D721Med (cell line): ENCODE results near the gene DIP2C.
A peak's percentile ranks its signal among the peaks of the same experiment; 100 is the strongest.

Source experiments
- DNase-seq: peaks from one replicate; pipeline ENCODE4 v3.0.0; 2011; ENCODE audit warnings: low spot score; ENCODE audit not compliant: insufficient read length
- FAIRE-seq: peaks from 2 replicates; lab custom pipeline; 2011; peaks lifted over from hg19 to GRCh38; lab: Jason Lieb, UNC
- CTCF ChIP-seq: IDR thresholded peaks from 2 replicates; pipeline ENCODE4 v1.5.1; 2012; ENCODE audit warnings: mild to moderate bottlenecking, control low read depth; ENCODE audit not compliant: insufficient read depth; ENCODE audit errors: missing control alignments

The DIP2C gene

GRCh38 chr10:378930-379704, 310.4 kb downstream of the DIP2C start:
- DNase-seq (no peak), FAIRE-seq (no peak)
- TF ChIP-seq CTCF, result no peak

GRCh38 chr10:378230-378929, 311.1 kb downstream of the DIP2C start:
- FAIRE-seq (peak; percentile 87), DNase-seq (no peak)
- TF ChIP-seq CTCF, result no peak

- DNase-seq (no peak), FAIRE-seq (no peak)
- TF ChIP-seq CTCF, result no peak
Observed at GRCh38 chr10:377228-377627, 312.2 kb downstream of the DIP2C start.

- DNase-seq, result no peak
- no peak for FAIRE-seq
- no peak for TF ChIP-seq CTCF
Observed at GRCh38 chr10:375815-376505, 313.5 kb downstream of the DIP2C start.

- DNase-seq (no peak), FAIRE-seq (no peak)
- no peak for TF ChIP-seq CTCF
Observed at GRCh38 chr10:374354-374753, 315.1 kb downstream of the DIP2C start.

- TF ChIP-seq CTCF, result no peak
- FAIRE-seq (no peak), DNase-seq (no peak)
Observed at GRCh38 chr10:373526-374309, 315.8 kb downstream of the DIP2C start.
